HEK293T (cell line): ENCODE data around the gene BEND7.

Source experiments
- BHLHE40 ChIP-seq: fragments of 450-650 bp; IDR thresholded peaks from 2 replicates; pipeline ENCODE4 v1.6.1; 2016; ENCODE audit warnings: mild to moderate bottlenecking, moderate library complexity, borderline replicate concordance
- ELF4 ChIP-seq: fragments of 450-650 bp; IDR thresholded peaks from 2 replicates; pipeline ENCODE4 v1.6.1; 2017; ENCODE audit warnings: antibody characterized with exemption
- FOXA1 ChIP-seq: fragments of 450-650 bp; IDR thresholded peaks from 2 replicates; pipeline ENCODE4 v1.6.1; 2016; ENCODE audit warnings: mild to moderate bottlenecking
- FOXK2 ChIP-seq: fragments of 450-650 bp; IDR thresholded peaks from 2 replicates; pipeline ENCODE4 v1.6.1; 2016; ENCODE audit warnings: mild to moderate bottlenecking
- FOXM1 ChIP-seq: fragments of 450-650 bp; IDR thresholded peaks from 2 replicates; pipeline ENCODE4 v1.6.1; 2017; ENCODE audit warnings: mild to moderate bottlenecking, borderline replicate concordance
- HDGF ChIP-seq: fragments of 450-650 bp; IDR thresholded peaks from 2 replicates; pipeline ENCODE4 v1.6.1; 2017; ENCODE audit warnings: antibody characterized with exemption, borderline replicate concordance
- NFRKB ChIP-seq: fragments of 450-650 bp; IDR thresholded peaks from 2 replicates; pipeline ENCODE4 v1.6.1; 2016; ENCODE audit warnings: mild to moderate bottlenecking, moderate library complexity
- SP1 ChIP-seq: fragments of 450-650 bp; IDR thresholded peaks from 2 replicates; pipeline ENCODE4 v1.6.1; 2017
- SUZ12 ChIP-seq: fragments of 450-650 bp; IDR thresholded peaks from 2 replicates; pipeline ENCODE4 v1.6.1; 2016; ENCODE audit warnings: mild to moderate bottlenecking
- TARDBP ChIP-seq: fragments of 450-650 bp; IDR thresholded peaks from 2 replicates; pipeline ENCODE4 v1.6.1; 2016
- ZNF384 ChIP-seq: fragments of 450-650 bp; IDR thresholded peaks from 2 replicates; pipeline ENCODE4 v1.6.1; 2016
- TF ChIP-seq, protein P1 (sequence below): fragments of 450-650 bp; IDR thresholded peaks from 2 replicates; pipeline ENCODE4 v1.6.1; 2016

DNA sequence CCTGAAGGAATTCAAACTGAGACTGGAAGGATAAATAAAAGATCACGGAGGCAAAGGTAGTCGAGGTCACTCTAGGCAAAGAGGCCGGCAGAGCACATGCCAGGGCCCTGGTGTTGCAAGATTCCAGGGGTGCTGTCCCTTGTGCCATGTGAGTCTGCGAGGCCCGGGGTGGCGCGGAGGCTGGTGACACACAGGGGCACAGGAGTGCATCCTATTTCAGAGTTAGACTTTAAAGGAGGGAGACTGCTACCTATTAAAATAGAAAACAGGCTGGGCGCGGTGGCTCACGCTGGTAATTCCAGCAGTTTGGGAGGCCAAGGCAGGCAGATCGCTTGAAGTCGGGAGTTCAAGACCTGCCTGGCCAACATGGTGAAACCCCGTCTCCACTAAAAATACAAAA, 12.6 kb downstream of the BEND7 start:
- TF ChIP-seq ELF4 (no peak), SUZ12 (no peak), SP1 (no peak), BHLHE40 (no peak), ZNF384 (no peak), TARDBP (no peak), FOXM1 (no peak), FOXA1 (no peak), FOXK2 (no peak), NFRKB (no peak), HDGF (no peak)
- TF ChIP-seq, protein P1, sequence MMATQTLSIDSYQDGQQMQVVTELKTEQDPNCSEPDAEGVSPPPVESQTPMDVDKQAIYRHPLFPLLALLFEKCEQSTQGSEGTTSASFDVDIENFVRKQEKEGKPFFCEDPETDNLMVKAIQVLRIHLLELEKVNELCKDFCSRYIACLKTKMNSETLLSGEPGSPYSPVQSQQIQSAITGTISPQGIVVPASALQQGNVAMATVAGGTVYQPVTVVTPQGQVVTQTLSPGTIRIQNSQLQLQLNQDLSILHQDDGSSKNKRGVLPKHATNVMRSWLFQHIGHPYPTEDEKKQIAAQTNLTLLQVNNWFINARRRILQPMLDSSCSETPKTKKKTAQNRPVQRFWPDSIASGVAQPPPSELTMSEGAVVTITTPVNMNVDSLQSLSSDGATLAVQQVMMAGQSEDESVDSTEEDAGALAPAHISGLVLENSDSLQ: no peak
